PC-9 (cell line): Measurements from ENCODE around the gene LMX1B. TPM values are rescaled to one million over a fixed set of nuclear protein-coding genes. Genes with fewer than 3 reads are reported as not detected.

Experiments
- BruUV-seq: library from RNA; stranded (reverse); fragments of 400-500 nt; replicated peaks from 2 replicates; lab custom pipeline; 2021; lab: Mats Ljungman, UMichigan
- CTCF ChIA-PET: fragments of 300-600 bp; sonication (Branson Sonifier 250); formaldehyde crosslinking; loops from one replicate; lab custom pipeline; 2022; ENCODE audit warnings: antibody characterized with exemption; lab: Charles Lee
- POLR2A ChIA-PET: fragments of 300-600 bp; sonication (Branson Sonifier 250); formaldehyde crosslinking; loops from one replicate; lab custom pipeline; 2022; ENCODE audit warnings: antibody characterized with exemption; ENCODE audit not compliant: unreplicated experiment; lab: Charles Lee
- DNase-seq, 2 experiments: peaks; one replicate each; pipeline versions ENCODE4 v3.0.0 to v3.0.0-alpha.2; 2015 to 2022; ENCODE audit warnings: mixed read lengths in 1 of 2
- H2AFZ ChIP-seq: fragments of 200-600 bp; sonication (generic); 2 replicates; pipeline ENCODE4 v1.8.1; 2017; ENCODE audit warnings: antibody characterized with exemption
- H3F3A ChIP-seq: fragments of 200-600 bp; sonication (generic); 2 replicates; pipeline ENCODE4 v1.8.1; 2017; ENCODE audit warnings: antibody characterized with exemption, mild to moderate bottlenecking, low read depth; ENCODE audit not compliant: insufficient read depth
- H3K27ac ChIP-seq: fragments of 200-600 bp; sonication (generic); 2 replicates; pipeline ENCODE4 v1.6.1; 2016; ENCODE audit warnings: mixed run types
- H3K27me3 ChIP-seq: fragments of 200-600 bp; sonication (generic); 2 replicates; pipeline ENCODE4 v1.6.1; 2016; ENCODE audit warnings: low read depth, mixed run types; ENCODE audit not compliant: insufficient read depth
- H3K36me3 ChIP-seq: fragments of 200-600 bp; sonication (generic); 2 replicates; pipeline ENCODE4 v1.6.1; 2016; ENCODE audit warnings: low read depth, mixed run types
- H3K4me1 ChIP-seq: fragments of 200-600 bp; sonication (generic); replicated peaks from 2 replicates; pipeline ENCODE4 v1.6.1; 2016; ENCODE audit warnings: mixed run types; ENCODE audit not compliant: insufficient read depth
- H3K4me2 ChIP-seq: fragments of 200-600 bp; sonication (generic); 2 replicates; pipeline ENCODE4 v1.6.1; 2017; ENCODE audit warnings: mixed run types
- H3K4me3 ChIP-seq: fragments of 200-600 bp; sonication (generic); 2 replicates; pipeline ENCODE4 v1.6.1; 2016; ENCODE audit warnings: mixed run types
- H3K79me2 ChIP-seq: fragments of 200-600 bp; sonication (generic); 2 replicates; pipeline ENCODE4 v1.6.1; 2017; ENCODE audit warnings: low read depth, mixed run types
- H3K9me2 ChIP-seq: fragments of 200-600 bp; sonication (generic); 2 replicates; pipeline ENCODE4 v1.8.1; 2017; ENCODE audit warnings: mild to moderate bottlenecking; ENCODE audit not compliant: insufficient read depth
- H3K9me3 ChIP-seq: fragments of 200-600 bp; sonication (generic); 2 replicates; pipeline ENCODE4 v1.8.1; 2016; ENCODE audit warnings: low read depth; ENCODE audit not compliant: insufficient read depth
- H4K20me1 ChIP-seq: fragments of 200-600 bp; sonication (generic); 2 replicates; pipeline ENCODE4 v1.8.1; 2017; ENCODE audit not compliant: insufficient read depth
- CTCF ChIP-seq: fragments of 200-600 bp; sonication (generic); conservative IDR thresholded peaks from 2 replicates; pipeline ENCODE4 v1.6.1; 2017; ENCODE audit warnings: mixed run types, antibody characterized with exemption, mild to moderate bottlenecking, moderate library complexity
- EZH2 ChIP-seq: fragments of 200-600 bp; sonication (generic); IDR thresholded peaks from 2 replicates; pipeline ENCODE4 v1.8.0; 2017; ENCODE audit warnings: antibody characterized with exemption, low read depth
- intact Hi-C: fragments of 100-400 bp; cut with micrococcal nuclease; formaldehyde crosslinking; loops from one replicate; pipeline ENCODE4 v1.10.0; 2022; ENCODE audit not compliant: unreplicated experiment
- total RNA-seq: library from RNA; stranded (reverse); gene quantifications from 2 replicates; pipeline ENCODE4 v1.2.3, GENCODE V29; 2021

LMX1B gene
- total RNA-seq, 1 experiment from 2014 or later: not detected

- H3K9me3 ChIP-seq: no peaks in the 10 kb centered on the region
- ChIA-PET CTCF (interaction anchor here (0.6 kb wide), 1 partner anchor 93 kb away, joined by 6 read pairs; no protein-coding TSS in a partner anchor), POLR2A (no interaction called here)
- no peak overlapping the region for H2AFZ ChIP-seq
- no peaks in the 10 kb centered on the region for H3K9me2 ChIP-seq
- no TSS peak for BruUV-seq
- H3K36me3 ChIP-seq: no peaks in the 10 kb centered on the region
- no peaks in the 10 kb centered on the region for H3K4me1 ChIP-seq
- peaks cover 66% of the 10 kb centered on the region for H3K27me3 ChIP-seq
- no peaks in the 10 kb centered on the region for H3K79me2 ChIP-seq
- no peak for DNase-seq
- no peak overlapping the region for H3K27ac ChIP-seq
- H4K20me1 ChIP-seq: no peaks in the 10 kb centered on the region
- no peak overlapping the region for H3K4me3 ChIP-seq
- no peaks in the 10 kb centered on the region for H3F3A ChIP-seq
- no peak overlapping the region for H3K4me2 ChIP-seq
- TF ChIP-seq EZH2 (no peak), CTCF (no peak)
- intact Hi-C loops: no loop called here
These were observed 29.1 kb upstream of the LMX1B start for GRCh38 chr9:126584611-126585010.

GRCh38 chr9:126586236-126586635 is 27.5 kb upstream of the LMX1B start:
- CTCF ChIA-PET: no interaction called here
- Histone ChIP-seq H3K27me3 (peaks cover 61% of the 10 kb centered on the region), H2AFZ (no peak overlapping the region), H3K4me1 (no peaks in the 10 kb centered on the region), H3K79me2 (no peaks in the 10 kb centered on the region), H3K27ac (no peak overlapping the region), H3K9me3 (no peaks in the 10 kb centered on the region), H3K4me3 (no peak overlapping the region), H4K20me1 (no peaks in the 10 kb centered on the region), H3F3A (no peaks in the 10 kb centered on the region), H3K9me2 (no peaks in the 10 kb centered on the region), H3K36me3 (no peaks in the 10 kb centered on the region), H3K4me2 (no peak overlapping the region)
- no peak for DNase-seq
- no TSS peak for BruUV-seq
- POLR2A ChIA-PET: no interaction called here
- no peak for TF ChIP-seq CTCF
- no peak for TF ChIP-seq EZH2
- intact Hi-C loops: no loop called here

GRCh38 chr9:126587187-126588185 is 26.2 kb upstream of the LMX1B start:
- intact Hi-C loops: no loop called here
- H3K27ac ChIP-seq: no peak overlapping the region
- H3F3A ChIP-seq: no peaks in the 10 kb centered on the region
- no TSS peak for BruUV-seq
- ChIA-PET POLR2A (interaction anchor here (0.6 kb wide), 1 partner anchor 405 kb away, joined by 3 read pairs; no protein-coding TSS in a partner anchor), CTCF (no interaction called here)
- no peak for DNase-seq
- H3K4me1 ChIP-seq: no peaks in the 10 kb centered on the region
- H3K36me3 ChIP-seq: no peaks in the 10 kb centered on the region
- no peaks in the 10 kb centered on the region for H3K9me3 ChIP-seq
- H3K9me2 ChIP-seq: no peaks in the 10 kb centered on the region
- no peak overlapping the region for H3K4me2 ChIP-seq
- H3K27me3 ChIP-seq: peaks cover 50% of the 10 kb centered on the region
- H3K4me3 ChIP-seq: no peak overlapping the region
- H2AFZ ChIP-seq: no peak overlapping the region
- H3K79me2 ChIP-seq: no peaks in the 10 kb centered on the region
- H4K20me1 ChIP-seq: no peaks in the 10 kb centered on the region
- no peak for TF ChIP-seq CTCF
- TF ChIP-seq EZH2: no peak
